Activated CD4-positive, CD25-positive, alpha-beta regulatory T cell treated with anti-CD3 and anti-CD28 coated beads, Interleukin-2, amount 50 U/mL, for 16 hours (primary cell): ENCODE results near the gene MACF1.

Experiments
- DNase-seq: peaks from one replicate; pipeline ENCODE4 v3.0.0-alpha.2; 2020; ENCODE audit warnings: low read depth, low spot score

The MACF1 gene

GRCh38 chr1:39213511-39214002 lies 9.1 kb downstream of the MACF1 start:
- DNase-seq = no peak

GRCh38 chr1:39214021-39214713 lies 9.7 kb downstream of the MACF1 start:
- DNase-seq = no peak

- DNase-seq = no peak
These were observed 10.2 kb downstream of the MACF1 start for GRCh38 chr1:39214714-39214997.

- DNase-seq = no peak
These were observed 10.7 kb downstream of the MACF1 start for GRCh38 chr1:39214998-39215873.

- DNase-seq = no peak
These were observed 12.3 kb downstream of the MACF1 start for GRCh38 chr1:39216771-39217170.

GRCh38 chr1:39220891-39221870 lies 16.7 kb downstream of the MACF1 start:
- no peak for DNase-seq

- no peak for DNase-seq
These were observed 19.9 kb downstream of the MACF1 start for GRCh38 chr1:39224295-39224829.

- DNase-seq = no peak
These were observed 22.3 kb downstream of the MACF1 start for GRCh38 chr1:39226836-39227235.

GRCh38 chr1:39228252-39228651 lies 23.8 kb downstream of the MACF1 start:
- no peak for DNase-seq

- DNase-seq = no peak
These were observed 25.0 kb downstream of the MACF1 start for GRCh38 chr1:39229504-39229903.

- DNase-seq = no peak
These were observed 26.0 kb downstream of the MACF1 start for GRCh38 chr1:39230261-39231190.

- no peak for DNase-seq
These were observed 32.5 kb downstream of the MACF1 start for GRCh38 chr1:39236971-39237370.

GRCh38 chr1:39238476-39238875 lies 34.0 kb downstream of the MACF1 start:
- no peak for DNase-seq

GRCh38 chr1:39239968-39240367 lies 35.5 kb downstream of the MACF1 start:
- DNase-seq = no peak

GRCh38 chr1:39243302-39243701 lies 38.8 kb downstream of the MACF1 start:
- no peak for DNase-seq

GRCh38 chr1:39250460-39251240 lies 46.2 kb downstream of the MACF1 start:
- DNase-seq = no peak

- no peak for DNase-seq
These were observed 50.7 kb downstream of the MACF1 start for GRCh38 chr1:39255222-39255621.

GRCh38 chr1:39258146-39258924 lies 53.8 kb downstream of the MACF1 start:
- peak; percentile 35 for DNase-seq

GRCh38 chr1:39258925-39259244 lies 54.4 kb downstream of the MACF1 start:
- DNase-seq = no peak
